ENCODE measurements around the gene HABP2.

DNA sequence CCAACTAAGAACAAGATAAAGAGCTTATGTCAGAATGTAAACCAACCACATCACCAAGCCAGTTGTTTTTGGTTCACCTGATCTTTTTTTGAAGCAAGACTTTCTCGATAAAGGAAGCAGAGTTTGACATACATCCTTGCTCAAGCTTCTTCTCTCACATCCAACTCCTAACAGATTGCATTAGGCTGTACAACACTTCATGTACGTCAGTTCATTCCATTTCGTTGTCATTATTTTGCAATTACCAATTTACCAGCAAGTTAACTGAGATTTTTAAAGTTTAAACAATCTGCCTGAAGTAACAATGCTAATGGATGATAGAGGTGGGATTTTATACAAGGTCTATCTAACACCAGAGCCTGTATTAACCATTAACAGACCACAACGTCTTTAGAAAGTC, 70.0 kb downstream of the HABP2 start:
- TF ChIP-seq, protein P1, sequence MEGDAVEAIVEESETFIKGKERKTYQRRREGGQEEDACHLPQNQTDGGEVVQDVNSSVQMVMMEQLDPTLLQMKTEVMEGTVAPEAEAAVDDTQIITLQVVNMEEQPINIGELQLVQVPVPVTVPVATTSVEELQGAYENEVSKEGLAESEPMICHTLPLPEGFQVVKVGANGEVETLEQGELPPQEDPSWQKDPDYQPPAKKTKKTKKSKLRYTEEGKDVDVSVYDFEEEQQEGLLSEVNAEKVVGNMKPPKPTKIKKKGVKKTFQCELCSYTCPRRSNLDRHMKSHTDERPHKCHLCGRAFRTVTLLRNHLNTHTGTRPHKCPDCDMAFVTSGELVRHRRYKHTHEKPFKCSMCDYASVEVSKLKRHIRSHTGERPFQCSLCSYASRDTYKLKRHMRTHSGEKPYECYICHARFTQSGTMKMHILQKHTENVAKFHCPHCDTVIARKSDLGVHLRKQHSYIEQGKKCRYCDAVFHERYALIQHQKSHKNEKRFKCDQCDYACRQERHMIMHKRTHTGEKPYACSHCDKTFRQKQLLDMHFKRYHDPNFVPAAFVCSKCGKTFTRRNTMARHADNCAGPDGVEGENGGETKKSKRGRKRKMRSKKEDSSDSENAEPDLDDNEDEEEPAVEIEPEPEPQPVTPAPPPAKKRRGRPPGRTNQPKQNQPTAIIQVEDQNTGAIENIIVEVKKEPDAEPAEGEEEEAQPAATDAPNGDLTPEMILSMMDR (conservative IDR thresholded peaks at IDR 0.05; ENCODE audit: low read depth, low read length) = no peak
- TF ChIP-seq BHLHE40 (IDR thresholded peaks at IDR 0.05; ENCODE audit: low read depth, low read length) = no peak

Measured in IMR-90 (cell line).